Measurements from ENCODE around the gene ARSK. TPM values are rescaled to one million over a fixed set of nuclear protein-coding genes. Genes with fewer than 3 reads are reported as not detected.

Gene ARSK
- total RNA-seq, 6 experiments from 2014 or later, result 2.1 to 4.9 (median 4.0) TPM

GRCh38 chr5:95610546-95610945 is 55.6 kb downstream of the ARSK start:
- DNase-seq (no peak), ATAC-seq (no peak)
- WGBS (ENCODE audit: insufficient coverage, low coverage, low lambda C conversion rate, missing lambda C conversion rate), result 92% methylated on average over 6 of the region's 7 CpGs
- Histone ChIP-seq H3K4me1 (peaks cover 0 to 2% (median 0%) of the 10 kb centered on the region in 4 donors), H3K27ac (no peak overlapping the region), H3K36me3 (no peaks in the 10 kb centered on the region), H3K27me3 (no peaks in the 10 kb centered on the region), H3K4me3 (no peak overlapping the region), H3K9me3 (no peaks in the 10 kb centered on the region)
- TF ChIP-seq POLR2A (IDR thresholded peaks at IDR 0.05), result no peak
- intact Hi-C loops (cut with DNase I), result no loop called here

- TF ChIP-seq CTCF (IDR thresholded peaks at IDR 0.05) (no peak), POLR2A (IDR thresholded peaks at IDR 0.05) (no peak)
- intact Hi-C loops (cut with DNase I), result no loop called here
- 83% methylated on average over 2 of the region's 3 CpGs for WGBS (ENCODE audit: insufficient coverage, low coverage, low lambda C conversion rate, missing lambda C conversion rate)
These were observed 56.5 kb downstream of the ARSK start for GRCh38 chr5:95611396-95611795.

GRCh38 chr5:95613514-95613913 is 58.6 kb downstream of the ARSK start:
- Histone ChIP-seq H3K27ac (no peak overlapping the region), H3K27me3 (no peaks in the 10 kb centered on the region), H3K9me3 (no peaks in the 10 kb centered on the region), H3K4me3 (no peak overlapping the region), H3K36me3 (no peaks in the 10 kb centered on the region), H3K4me1 (peaks cover 0 to 2% (median 0%) of the 10 kb centered on the region in 4 donors)
- WGBS (ENCODE audit: insufficient coverage, low coverage, low lambda C conversion rate, missing lambda C conversion rate), result 89% methylated on average over 1 of the region's 1 CpG
- no peak for DNase-seq
- intact Hi-C loops (cut with DNase I), result no loop called here
- TF ChIP-seq CTCF (IDR thresholded peaks at IDR 0.05) (no peak), POLR2A (IDR thresholded peaks at IDR 0.05) (no peak)
- ATAC-seq, result no peak

More at GRCh38 chr5:95611396-95611795, 56.5 kb downstream of the ARSK start:
- Histone ChIP-seq H3K9me3 (no peaks in the 10 kb centered on the region), H3K27ac (no peak overlapping the region), H3K4me3 (no peak overlapping the region), H3K36me3 (no peaks in the 10 kb centered on the region), H3K27me3 (no peaks in the 10 kb centered on the region), H3K4me1 (peaks cover 0 to 2% (median 0%) of the 10 kb centered on the region in 4 donors)
- no peak for ATAC-seq
- DNase-seq, result no peak

GRCh38 chr5:95615164-95615467 is 60.2 kb downstream of the ARSK start:
- H3K27me3 ChIP-seq, result no peaks in the 10 kb centered on the region
- H3K4me1 ChIP-seq, result peaks cover 0 to 9% (median 0%) of the 10 kb centered on the region in 4 donors
- no peaks in the 10 kb centered on the region for H3K36me3 ChIP-seq
- 69% methylated on average over 1 of the region's 1 CpG for WGBS (ENCODE audit: insufficient coverage, low coverage, low lambda C conversion rate, missing lambda C conversion rate)
- DNase-seq, result no peak
- no peak for TF ChIP-seq CTCF (IDR thresholded peaks at IDR 0.05)
- TF ChIP-seq POLR2A (IDR thresholded peaks at IDR 0.05), result no peak
- no peak for ATAC-seq
- H3K27ac ChIP-seq, result no peak overlapping the region
- intact Hi-C loops (cut with DNase I), result no loop called here
- no peak overlapping the region for H3K4me3 ChIP-seq
- H3K9me3 ChIP-seq, result no peaks in the 10 kb centered on the region

GRCh38 chr5:95617057-95617456 is 62.2 kb downstream of the ARSK start:
- DNase-seq (no peak), ATAC-seq (no peak)
- Histone ChIP-seq H3K27ac (no peak overlapping the region), H3K27me3 (no peaks in the 10 kb centered on the region), H3K36me3 (no peaks in the 10 kb centered on the region), H3K9me3 (no peaks in the 10 kb centered on the region), H3K4me3 (no peak overlapping the region), H3K4me1 (peaks cover 0 to 18% (median 4%) of the 10 kb centered on the region in 4 donors)
- no peak for TF ChIP-seq POLR2A (IDR thresholded peaks at IDR 0.05)
- TF ChIP-seq CTCF (IDR thresholded peaks at IDR 0.05), result no peak
- WGBS (ENCODE audit: insufficient coverage, low coverage, low lambda C conversion rate, missing lambda C conversion rate), result 73% methylated on average over 5 of the region's 5 CpGs
- intact Hi-C loops (cut with DNase I), result no loop called here

Data from right lobe of liver (tissue), 6 donors.